PFSK-1 (cell line): ENCODE measurements around the gene STIM1.

Source experiments
- FOXP2 ChIP-seq: optimal IDR thresholded peaks from 2 replicates; pipeline ENCODE3; 2011; ENCODE audit warnings: borderline replicate concordance, control low read depth, inconsistent platforms; ENCODE audit not compliant: insufficient read depth; ENCODE audit errors: extremely low read length, extremely low read depth
- POLR2AphosphoS5 ChIP-seq: IDR thresholded peaks from 2 replicates; pipeline ENCODE4 v1.6.1; 2012; ENCODE audit warnings: low read depth, mild to moderate bottlenecking, control low read depth, low read length, moderate library complexity
- SIN3A ChIP-seq: IDR thresholded peaks from 2 replicates; pipeline ENCODE4 v1.6.1; 2012; ENCODE audit warnings: mild to moderate bottlenecking, low read length, moderate library complexity, borderline replicate concordance; ENCODE audit not compliant: insufficient read depth
- TAF1 ChIP-seq: IDR thresholded peaks from 2 replicates; pipeline ENCODE4 v1.6.1; 2012; ENCODE audit warnings: low read length, control low read depth, borderline replicate concordance; ENCODE audit not compliant: insufficient read depth
- TF ChIP-seq, protein P1 (sequence below), 2 experiments: IDR thresholded peaks; 2 replicates each; pipeline versions ENCODE4 v1.6.1 to v1.8.0; 2011 to 2012; ENCODE audit warnings: low read depth in 2 of 2, low read length in 2 of 2, control low read depth in 1 of 2, inconsistent platforms in 1 of 2, mild to moderate bottlenecking in 1 of 2, moderate library complexity in 1 of 2; ENCODE audit not compliant: insufficient read depth in 1 of 2

DNA sequence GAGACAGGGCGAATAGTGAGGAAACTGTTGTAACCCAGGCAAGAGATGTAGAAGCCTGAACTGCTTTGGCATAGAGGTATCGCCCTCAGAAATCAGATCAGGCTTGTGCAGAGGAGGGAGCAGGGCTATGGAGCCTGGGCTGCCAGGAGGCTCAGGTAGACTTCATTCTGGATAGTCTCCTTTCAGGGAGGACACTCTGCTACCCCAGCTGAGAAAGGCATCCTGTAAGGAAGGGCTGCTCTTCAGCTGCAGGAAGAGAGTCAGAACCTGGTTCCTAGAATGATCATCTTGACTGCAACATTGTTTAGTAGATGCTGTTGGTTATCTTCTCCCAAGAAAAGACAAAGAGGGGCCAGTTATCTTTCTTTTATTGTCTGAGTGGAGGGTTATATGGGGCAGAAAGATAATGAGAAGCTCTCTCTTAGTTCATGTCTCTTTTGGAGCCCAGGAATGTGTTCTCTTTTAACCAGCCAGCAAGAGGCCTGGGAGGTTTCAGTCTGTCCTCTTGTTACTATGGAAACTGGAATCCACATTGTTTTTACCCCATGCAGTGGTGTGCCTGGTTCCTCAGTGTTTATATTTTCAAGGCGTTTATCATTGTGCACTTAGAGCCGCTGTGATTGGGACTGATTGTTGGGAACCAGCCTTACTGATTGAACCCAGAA lies 95.7 kb downstream of the STIM1 start:
- TF ChIP-seq POLR2AphosphoS5, result no peak
- TF ChIP-seq, protein P1, sequence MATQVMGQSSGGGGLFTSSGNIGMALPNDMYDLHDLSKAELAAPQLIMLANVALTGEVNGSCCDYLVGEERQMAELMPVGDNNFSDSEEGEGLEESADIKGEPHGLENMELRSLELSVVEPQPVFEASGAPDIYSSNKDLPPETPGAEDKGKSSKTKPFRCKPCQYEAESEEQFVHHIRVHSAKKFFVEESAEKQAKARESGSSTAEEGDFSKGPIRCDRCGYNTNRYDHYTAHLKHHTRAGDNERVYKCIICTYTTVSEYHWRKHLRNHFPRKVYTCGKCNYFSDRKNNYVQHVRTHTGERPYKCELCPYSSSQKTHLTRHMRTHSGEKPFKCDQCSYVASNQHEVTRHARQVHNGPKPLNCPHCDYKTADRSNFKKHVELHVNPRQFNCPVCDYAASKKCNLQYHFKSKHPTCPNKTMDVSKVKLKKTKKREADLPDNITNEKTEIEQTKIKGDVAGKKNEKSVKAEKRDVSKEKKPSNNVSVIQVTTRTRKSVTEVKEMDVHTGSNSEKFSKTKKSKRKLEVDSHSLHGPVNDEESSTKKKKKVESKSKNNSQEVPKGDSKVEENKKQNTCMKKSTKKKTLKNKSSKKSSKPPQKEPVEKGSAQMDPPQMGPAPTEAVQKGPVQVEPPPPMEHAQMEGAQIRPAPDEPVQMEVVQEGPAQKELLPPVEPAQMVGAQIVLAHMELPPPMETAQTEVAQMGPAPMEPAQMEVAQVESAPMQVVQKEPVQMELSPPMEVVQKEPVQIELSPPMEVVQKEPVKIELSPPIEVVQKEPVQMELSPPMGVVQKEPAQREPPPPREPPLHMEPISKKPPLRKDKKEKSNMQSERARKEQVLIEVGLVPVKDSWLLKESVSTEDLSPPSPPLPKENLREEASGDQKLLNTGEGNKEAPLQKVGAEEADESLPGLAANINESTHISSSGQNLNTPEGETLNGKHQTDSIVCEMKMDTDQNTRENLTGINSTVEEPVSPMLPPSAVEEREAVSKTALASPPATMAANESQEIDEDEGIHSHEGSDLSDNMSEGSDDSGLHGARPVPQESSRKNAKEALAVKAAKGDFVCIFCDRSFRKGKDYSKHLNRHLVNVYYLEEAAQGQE (IDR thresholded peaks at IDR 0.05; ENCODE audit: insufficient read depth in 1 of 2, low read depth in 2 of 2, low read length in 2 of 2), result no peak
- TF ChIP-seq TAF1, result no peak
- no peak for TF ChIP-seq FOXP2
- no peak for TF ChIP-seq SIN3A
